ENCODE results near the gene CDH12.
"Not testable (repeated sequence)": the region's sequence is repeated elsewhere in the genome, so short reads cannot be mapped to it uniquely, and the experiment has no call there.

The CDH12 gene

DNA sequence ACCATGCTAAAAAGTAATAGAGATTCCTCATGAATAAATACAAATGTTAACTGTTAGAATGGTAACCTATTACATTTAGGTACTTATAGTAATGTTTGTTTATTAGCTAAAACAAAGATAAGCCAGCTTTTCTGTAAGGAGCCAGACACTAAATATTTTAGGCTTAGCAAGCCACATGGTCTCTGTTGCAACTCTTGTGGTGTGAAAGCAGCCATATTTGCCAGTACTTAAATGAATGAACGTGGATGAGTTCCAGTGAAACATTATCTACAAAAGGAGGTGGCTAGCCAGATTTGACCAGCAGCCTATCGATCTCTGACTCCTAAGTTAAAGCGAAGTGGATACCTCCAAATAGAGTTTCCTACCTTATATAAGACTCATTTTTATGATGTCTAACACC is 331.6 kb downstream of the CDH12 start:
- Histone ChIP-seq H3K4me2 (ENCODE audit: low read length) (no peak overlapping the region), H3K36me3 (ENCODE audit: insufficient read depth, low read length) (no peaks in the 10 kb centered on the region), H3K79me2 (ENCODE audit: insufficient read depth, low read length) (no peaks in the 10 kb centered on the region), H3K4me3 (ENCODE audit: low read depth, low read length, poor library complexity, severe bottlenecking) (no peak overlapping the region), H3K9me2 (ENCODE audit: low read depth, low read length) (no peaks in the 10 kb centered on the region), H3K9ac (ENCODE audit: low read length) (no peak overlapping the region), H3K9me3 (ENCODE audit: low read length) (no peaks in the 10 kb centered on the region), H2AFZ (ENCODE audit: low read length) (no peak overlapping the region), H3F3A (ENCODE audit: insufficient read depth, low read length) (no peaks in the 10 kb centered on the region), H4K20me1 (ENCODE audit: insufficient read depth, low read length) (no peaks in the 10 kb centered on the region), H3K27me3 (ENCODE audit: insufficient read depth, low read length) (no peaks in the 10 kb centered on the region), H3K4me1 (ENCODE audit: insufficient read depth, low read length, severe bottlenecking) (no peaks in the 10 kb centered on the region), H3K27ac (ENCODE audit: low read depth, low read length, poor library complexity, severe bottlenecking) (no peak overlapping the region)
- no peak for TF ChIP-seq CTCF (IDR thresholded peaks at IDR 0.05; ENCODE audit: low read length)
- TF ChIP-seq EZH2 (IDR thresholded peaks at IDR 0.05; ENCODE audit: borderline replicate concordance, low read length), result no peak

GRCh38 chr5:22516497-22516896 is 336.6 kb downstream of the CDH12 start:
- H4K20me1 ChIP-seq (ENCODE audit: insufficient read depth, low read length); H2AFZ ChIP-seq (ENCODE audit: low read length); H3K27ac ChIP-seq (ENCODE audit: low read depth, low read length, poor library complexity, severe bottlenecking); H3K4me2 ChIP-seq (ENCODE audit: low read length); H3K79me2 ChIP-seq (ENCODE audit: insufficient read depth, low read length); H3K4me3 ChIP-seq (ENCODE audit: low read depth, low read length, poor library complexity, severe bottlenecking); H3K4me1 ChIP-seq (ENCODE audit: insufficient read depth, low read length, severe bottlenecking); H3F3A ChIP-seq (ENCODE audit: insufficient read depth, low read length); H3K9ac ChIP-seq (ENCODE audit: low read length); H3K9me3 ChIP-seq (ENCODE audit: low read length); H3K27me3 ChIP-seq (ENCODE audit: insufficient read depth, low read length); H3K36me3 ChIP-seq (ENCODE audit: insufficient read depth, low read length); H3K9me2 ChIP-seq (ENCODE audit: low read depth, low read length): not testable (repeated sequence)

DNA sequence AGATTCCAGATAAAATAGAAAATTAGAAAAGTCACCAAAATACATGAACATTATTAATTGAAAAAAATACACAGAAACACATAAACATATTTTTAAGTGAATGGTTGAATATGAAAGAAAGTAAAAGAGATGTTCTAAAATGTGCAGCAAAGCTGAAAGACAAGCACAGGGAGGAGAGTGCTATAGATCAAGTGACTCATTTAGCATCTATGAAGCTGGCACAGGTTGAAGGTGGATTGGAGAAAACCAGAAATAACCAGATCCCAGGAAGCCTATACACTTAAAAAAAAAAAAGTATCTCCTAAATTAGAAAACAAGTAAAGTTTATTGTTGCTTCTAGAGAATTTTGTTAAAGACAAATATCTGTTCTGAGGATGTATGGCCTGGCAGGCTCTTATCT is 338.9 kb downstream of the CDH12 start:
- no peaks in the 10 kb centered on the region for H3F3A ChIP-seq (ENCODE audit: insufficient read depth, low read length)
- no peaks in the 10 kb centered on the region for H3K4me1 ChIP-seq (ENCODE audit: insufficient read depth, low read length, severe bottlenecking)
- H3K9me3 ChIP-seq (ENCODE audit: low read length), result no peaks in the 10 kb centered on the region
- H2AFZ ChIP-seq (ENCODE audit: low read length), result no peak overlapping the region
- no peaks in the 10 kb centered on the region for H3K36me3 ChIP-seq (ENCODE audit: insufficient read depth, low read length)
- no peak overlapping the region for H3K9ac ChIP-seq (ENCODE audit: low read length)
- H3K79me2 ChIP-seq (ENCODE audit: insufficient read depth, low read length), result no peaks in the 10 kb centered on the region
- TF ChIP-seq EZH2 (IDR thresholded peaks at IDR 0.05; ENCODE audit: borderline replicate concordance, low read length) (no peak), CTCF (IDR thresholded peaks at IDR 0.05; ENCODE audit: low read length) (no peak)
- H3K4me2 ChIP-seq (ENCODE audit: low read length), result no peak overlapping the region
- no peaks in the 10 kb centered on the region for H4K20me1 ChIP-seq (ENCODE audit: insufficient read depth, low read length)
- no peaks in the 10 kb centered on the region for H3K9me2 ChIP-seq (ENCODE audit: low read depth, low read length)
- no peak overlapping the region for H3K27ac ChIP-seq (ENCODE audit: low read depth, low read length, poor library complexity, severe bottlenecking)
- no peaks in the 10 kb centered on the region for H3K27me3 ChIP-seq (ENCODE audit: insufficient read depth, low read length)
- H3K4me3 ChIP-seq (ENCODE audit: low read depth, low read length, poor library complexity, severe bottlenecking), result no peak overlapping the region

GRCh38 chr5:22505891-22506290 is 347.3 kb downstream of the CDH12 start:
- H3K9me3 ChIP-seq (ENCODE audit: low read length), result no peaks in the 10 kb centered on the region
- no peaks in the 10 kb centered on the region for H3K79me2 ChIP-seq (ENCODE audit: insufficient read depth, low read length)
- H3K4me2 ChIP-seq (ENCODE audit: low read length), result no peak overlapping the region
- H3K36me3 ChIP-seq (ENCODE audit: insufficient read depth, low read length), result no peaks in the 10 kb centered on the region
- no peak overlapping the region for H3K27ac ChIP-seq (ENCODE audit: low read depth, low read length, poor library complexity, severe bottlenecking)
- H3K9me2 ChIP-seq (ENCODE audit: low read depth, low read length), result no peaks in the 10 kb centered on the region
- no peaks in the 10 kb centered on the region for H4K20me1 ChIP-seq (ENCODE audit: insufficient read depth, low read length)
- no peaks in the 10 kb centered on the region for H3F3A ChIP-seq (ENCODE audit: insufficient read depth, low read length)
- no peak overlapping the region for H3K4me3 ChIP-seq (ENCODE audit: low read depth, low read length, poor library complexity, severe bottlenecking)
- no peak overlapping the region for H2AFZ ChIP-seq (ENCODE audit: low read length)
- H3K27me3 ChIP-seq (ENCODE audit: insufficient read depth, low read length), result no peaks in the 10 kb centered on the region
- no peak overlapping the region for H3K9ac ChIP-seq (ENCODE audit: low read length)
- TF ChIP-seq EZH2 (IDR thresholded peaks at IDR 0.05; ENCODE audit: borderline replicate concordance, low read length) (no peak), CTCF (IDR thresholded peaks at IDR 0.05; ENCODE audit: low read length) (no peak)
- no peaks in the 10 kb centered on the region for H3K4me1 ChIP-seq (ENCODE audit: insufficient read depth, low read length, severe bottlenecking)

All from OCI-LY1 (cell line).